ENCODE results near the gene SPDYE1. TPM values are rescaled to one million over a fixed set of nuclear protein-coding genes. Genes with fewer than 3 reads are reported as not detected.
"Not testable (repeated sequence)": the region's sequence is repeated elsewhere in the genome, so short reads cannot be mapped to it uniquely, and the experiment has no call there.

SPDYE1 gene
- not detected for total RNA-seq

- H3K27me3 ChIP-seq; in situ Hi-C loops (cut with MboI; ENCODE audit: low pct_ligation_motif_present in 1 of 4, low pct_unique_long_range_greater_than_20kb in 1 of 4, low sequenced_read_pairs in 3 of 4); intact Hi-C loops (cut with DNase I; ENCODE audit: low total_unique reads); H3K27ac ChIP-seq; H3K36me3 ChIP-seq; DNase-seq; H3K9me3 ChIP-seq; H3K4me3 ChIP-seq; H3K4me1 ChIP-seq: not testable (repeated sequence)
- 94% methylated on average over 3 of the region's 3 CpGs; no CpG with 5 or more reads in 1 of the 2 donors for WGBS, 2 donors (ENCODE audit: low coverage in 1 of 2)
Observed at GRCh38 chr7:43997532-43997931, at the start of gene SPDYE1. Gene SPDYE1, plus strand, starts transcription at chr7:43997897. Its CDS starts 2,053 bp downstream, at chr7:43999950.

- TF ChIP-seq CTCF (IDR thresholded peaks at IDR 0.05) (no peak), EP300 (IDR thresholded peaks at IDR 0.05; ENCODE audit: low read depth) (no peak), POLR2AphosphoS5 (IDR thresholded peaks at IDR 0.05) (no peak), POLR2A (IDR thresholded peaks at IDR 0.05) (no peak)
- in situ Hi-C loops (cut with MboI; ENCODE audit: low pct_ligation_motif_present in 1 of 4, low pct_unique_long_range_greater_than_20kb in 1 of 4, low sequenced_read_pairs in 3 of 4) (no loop called here), intact Hi-C loops (cut with DNase I; ENCODE audit: low total_unique reads) (no loop called here)
- no peaks in the 10 kb centered on the region for H3K36me3 ChIP-seq
- no peaks in the 10 kb centered on the region for H3K4me1 ChIP-seq
- WGBS, 2 donors (ENCODE audit: low coverage in 1 of 2): 81% methylated on average over 3 of the region's 3 CpGs; no CpG with 5 or more reads in 1 of the 2 donors
- no peak overlapping the region for H3K4me3 ChIP-seq
- no peaks in the 10 kb centered on the region for H3K27me3 ChIP-seq
- no peak for DNase-seq
- H3K9me3 ChIP-seq: no peaks in the 10 kb centered on the region
- H3K27ac ChIP-seq: no peak overlapping the region
Observed at GRCh38 chr7:43952028-43952427, 45.7 kb upstream of the SPDYE1 start.

- Histone ChIP-seq H3K27me3 (no peaks in the 10 kb centered on the region), H3K9me3 (no peaks in the 10 kb centered on the region), H3K4me3 (no peak overlapping the region), H3K27ac (no peak overlapping the region), H3K36me3 (no peaks in the 10 kb centered on the region), H3K4me1 (no peaks in the 10 kb centered on the region)
- DNase-seq: no peak
- in situ Hi-C loops (cut with MboI; ENCODE audit: low pct_ligation_motif_present in 1 of 4, low pct_unique_long_range_greater_than_20kb in 1 of 4, low sequenced_read_pairs in 3 of 4): no loop called here
- 94% methylated on average over 2 to 5 of the region's 5 CpGs for WGBS, 2 donors (ENCODE audit: low coverage in 1 of 2)
- TF ChIP-seq POLR2AphosphoS5 (IDR thresholded peaks at IDR 0.05) (no peak), EP300 (IDR thresholded peaks at IDR 0.05; ENCODE audit: low read depth) (no peak), CTCF (IDR thresholded peaks at IDR 0.05) (no peak), POLR2A (IDR thresholded peaks at IDR 0.05) (no peak)
- intact Hi-C loops (cut with DNase I; ENCODE audit: low total_unique reads): no loop called here
Observed at GRCh38 chr7:43953071-43953470, 44.6 kb upstream of the SPDYE1 start.

GRCh38 chr7:43954524-43955228, 43.0 kb upstream of the SPDYE1 start:
- no peak overlapping the region for H3K27ac ChIP-seq
- TF ChIP-seq POLR2AphosphoS5 (IDR thresholded peaks at IDR 0.05) (no peak), POLR2A (IDR thresholded peaks at IDR 0.05) (no peak), CTCF (IDR thresholded peaks at IDR 0.05) (peak in 4 of 5 experiments; percentile 16 to 37 (median 26))
- H3K27me3 ChIP-seq: no peaks in the 10 kb centered on the region
- no peak overlapping the region for H3K4me3 ChIP-seq
- in situ Hi-C loops (cut with MboI; ENCODE audit: low pct_ligation_motif_present in 1 of 4, low pct_unique_long_range_greater_than_20kb in 1 of 4, low sequenced_read_pairs in 3 of 4): no loop called here
- DNase-seq: peak; percentile 22
- no peaks in the 10 kb centered on the region for H3K9me3 ChIP-seq
- 52 to 72% methylated on average over 3 of the region's 3 CpGs for WGBS, 2 donors (ENCODE audit: low coverage in 1 of 2)
- H3K4me1 ChIP-seq: no peaks in the 10 kb centered on the region
- no peaks in the 10 kb centered on the region for H3K36me3 ChIP-seq
- intact Hi-C loops (cut with DNase I; ENCODE audit: low total_unique reads): no loop called here

GRCh38 chr7:43956027-43956426, 41.7 kb upstream of the SPDYE1 start:
- WGBS, 2 donors (ENCODE audit: low coverage in 1 of 2): 71% methylated on average over 3 of the region's 3 CpGs; no CpG with 5 or more reads in 1 of the 2 donors
- no peak overlapping the region for H3K27ac ChIP-seq
- H3K36me3 ChIP-seq: no peaks in the 10 kb centered on the region
- intact Hi-C loops (cut with DNase I; ENCODE audit: low total_unique reads): no loop called here
- H3K9me3 ChIP-seq: no peaks in the 10 kb centered on the region
- DNase-seq: no peak
- TF ChIP-seq POLR2AphosphoS5 (IDR thresholded peaks at IDR 0.05) (no peak), EP300 (IDR thresholded peaks at IDR 0.05; ENCODE audit: low read depth) (no peak), POLR2A (IDR thresholded peaks at IDR 0.05) (no peak), CTCF (IDR thresholded peaks at IDR 0.05) (no peak)
- no peak overlapping the region for H3K4me3 ChIP-seq
- no peaks in the 10 kb centered on the region for H3K27me3 ChIP-seq
- in situ Hi-C loops (cut with MboI; ENCODE audit: low pct_ligation_motif_present in 1 of 4, low pct_unique_long_range_greater_than_20kb in 1 of 4, low sequenced_read_pairs in 3 of 4): no loop called here
- no peaks in the 10 kb centered on the region for H3K4me1 ChIP-seq

All from transverse colon (tissue), 4 donors.